ENCODE measurements around the gene ZBTB7C.

Gene ZBTB7C

DNA sequence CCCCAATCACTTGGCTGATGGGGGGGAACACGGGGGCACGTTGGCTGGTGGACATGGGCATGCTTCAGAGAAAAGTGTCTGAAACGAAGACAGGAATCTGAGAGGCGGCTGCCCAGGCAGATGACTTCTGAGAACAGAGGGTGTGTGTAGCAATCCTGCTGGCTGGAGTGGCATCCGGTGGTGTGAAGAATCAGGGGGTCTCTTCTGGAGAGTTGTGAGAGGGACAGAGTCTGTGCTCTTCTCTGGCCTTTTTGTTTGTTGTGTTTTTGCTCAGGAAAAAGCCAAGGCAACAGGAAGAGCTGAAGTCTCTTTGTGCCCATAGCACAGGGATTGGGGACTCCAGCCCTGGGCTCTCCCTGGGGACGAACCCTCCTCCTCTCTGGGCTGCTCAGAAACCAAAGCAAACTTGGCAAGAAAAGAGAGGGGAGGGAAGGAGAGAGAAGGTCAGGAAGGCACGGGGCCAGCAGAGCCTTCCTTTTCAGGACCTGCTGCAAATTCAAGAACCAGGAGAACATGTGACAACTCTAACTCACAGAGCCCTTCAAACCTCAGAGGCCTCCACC, 381.7 kb downstream of the ZBTB7C start:
- TF ChIP-seq, protein P1, sequence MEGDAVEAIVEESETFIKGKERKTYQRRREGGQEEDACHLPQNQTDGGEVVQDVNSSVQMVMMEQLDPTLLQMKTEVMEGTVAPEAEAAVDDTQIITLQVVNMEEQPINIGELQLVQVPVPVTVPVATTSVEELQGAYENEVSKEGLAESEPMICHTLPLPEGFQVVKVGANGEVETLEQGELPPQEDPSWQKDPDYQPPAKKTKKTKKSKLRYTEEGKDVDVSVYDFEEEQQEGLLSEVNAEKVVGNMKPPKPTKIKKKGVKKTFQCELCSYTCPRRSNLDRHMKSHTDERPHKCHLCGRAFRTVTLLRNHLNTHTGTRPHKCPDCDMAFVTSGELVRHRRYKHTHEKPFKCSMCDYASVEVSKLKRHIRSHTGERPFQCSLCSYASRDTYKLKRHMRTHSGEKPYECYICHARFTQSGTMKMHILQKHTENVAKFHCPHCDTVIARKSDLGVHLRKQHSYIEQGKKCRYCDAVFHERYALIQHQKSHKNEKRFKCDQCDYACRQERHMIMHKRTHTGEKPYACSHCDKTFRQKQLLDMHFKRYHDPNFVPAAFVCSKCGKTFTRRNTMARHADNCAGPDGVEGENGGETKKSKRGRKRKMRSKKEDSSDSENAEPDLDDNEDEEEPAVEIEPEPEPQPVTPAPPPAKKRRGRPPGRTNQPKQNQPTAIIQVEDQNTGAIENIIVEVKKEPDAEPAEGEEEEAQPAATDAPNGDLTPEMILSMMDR (conservative IDR thresholded peaks at IDR 0.05) = no peak
- no peak for TF ChIP-seq ZFX (IDR thresholded peaks at IDR 0.05)
- H3K27ac ChIP-seq = no peak overlapping the region

DNA sequence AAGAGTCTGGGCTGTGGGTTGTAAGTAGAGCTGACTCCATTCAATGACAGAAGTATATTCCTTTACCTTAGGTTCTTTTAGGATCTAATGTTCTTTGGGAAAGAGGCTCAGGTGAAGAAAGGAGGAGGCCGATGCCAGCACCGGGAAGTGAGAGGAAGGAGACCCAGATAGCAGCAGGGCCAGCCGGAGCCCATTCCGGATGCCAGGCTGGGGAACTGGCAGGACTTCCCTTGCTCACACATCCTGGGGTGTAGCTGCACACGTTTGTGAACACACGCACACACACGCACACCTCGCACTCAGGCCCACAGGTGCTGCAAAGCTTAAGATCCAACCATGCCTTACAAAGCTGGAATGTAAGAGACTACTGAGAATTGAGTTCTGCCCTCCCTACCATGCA, 383.0 kb downstream of the ZBTB7C start:
- TF ChIP-seq, protein P1 (conservative IDR thresholded peaks at IDR 0.05) = no peak
- no peak for TF ChIP-seq ZFX (IDR thresholded peaks at IDR 0.05)
- H3K27ac ChIP-seq = no peak overlapping the region

DNA sequence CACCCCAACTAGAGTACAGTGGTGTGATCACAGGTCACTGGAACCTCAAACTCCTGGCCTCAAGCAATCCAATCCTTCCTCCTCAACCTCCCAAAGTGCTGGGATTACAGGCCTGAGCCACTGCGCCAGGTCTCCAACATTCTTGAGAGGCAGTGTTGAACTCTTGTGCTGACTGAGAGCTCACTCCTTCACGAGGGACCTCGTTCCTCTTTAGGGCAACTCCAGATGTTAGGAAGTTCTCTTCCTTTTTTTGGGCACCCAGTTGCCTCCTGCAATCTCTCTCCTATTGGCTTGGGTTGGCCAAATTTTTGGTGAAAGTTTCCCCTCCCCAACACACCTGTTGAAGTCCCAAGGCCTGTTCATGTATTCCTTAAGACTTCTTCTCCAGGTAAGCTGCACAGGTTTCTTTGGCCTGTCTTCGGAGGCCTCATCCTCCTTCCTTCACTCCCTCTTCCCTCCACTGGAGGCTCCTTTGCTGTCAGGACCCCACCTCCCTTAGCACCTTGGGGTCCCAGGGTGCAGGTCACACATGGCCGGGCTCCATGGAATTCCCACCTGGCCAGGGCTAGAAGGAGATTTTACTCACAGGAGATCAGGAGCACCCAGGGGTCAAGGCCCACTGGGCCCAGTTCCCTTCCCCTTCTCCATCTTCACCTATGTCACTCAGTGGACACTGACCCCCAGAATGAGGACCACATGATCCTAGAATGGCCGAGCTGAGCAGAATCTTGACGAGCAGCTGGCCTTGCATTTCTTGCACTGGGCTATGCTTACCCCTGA, 384.1 kb downstream of the ZBTB7C start:
- H3K27ac ChIP-seq = no peak overlapping the region
- TF ChIP-seq, protein P1 (conservative IDR thresholded peaks at IDR 0.05) = no peak
- no peak for TF ChIP-seq ZFX (IDR thresholded peaks at IDR 0.05)

DNA sequence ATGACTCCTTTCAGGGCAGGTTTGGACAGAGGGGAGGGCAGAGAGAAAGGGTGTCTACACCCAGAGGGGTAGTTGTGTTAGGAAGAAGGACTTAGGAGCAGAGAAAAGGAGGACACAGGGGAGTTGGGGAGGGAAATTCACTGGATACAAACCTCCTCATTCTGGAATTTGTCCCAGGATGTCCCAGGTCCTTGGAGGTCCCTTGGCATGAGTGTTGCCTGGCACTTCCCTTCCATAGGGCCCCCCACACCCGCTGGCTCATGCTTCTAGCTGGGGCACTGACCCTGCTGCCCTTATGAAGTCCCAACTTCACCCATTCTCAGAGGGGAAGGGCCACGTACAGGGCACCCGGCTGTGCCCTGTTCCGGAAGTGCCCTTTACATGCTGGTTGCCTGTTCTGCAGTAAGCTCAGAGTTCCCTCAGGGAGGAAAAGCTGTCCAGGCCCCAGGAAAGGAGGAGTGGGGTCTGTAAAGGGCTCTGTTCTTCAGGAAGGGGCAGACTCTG, 385.1 kb downstream of the ZBTB7C start:
- TF ChIP-seq ZFX (IDR thresholded peaks at IDR 0.05) = no peak
- TF ChIP-seq, protein P1 (conservative IDR thresholded peaks at IDR 0.05) = peak; percentile 28
- no peak overlapping the region for H3K27ac ChIP-seq

DNA sequence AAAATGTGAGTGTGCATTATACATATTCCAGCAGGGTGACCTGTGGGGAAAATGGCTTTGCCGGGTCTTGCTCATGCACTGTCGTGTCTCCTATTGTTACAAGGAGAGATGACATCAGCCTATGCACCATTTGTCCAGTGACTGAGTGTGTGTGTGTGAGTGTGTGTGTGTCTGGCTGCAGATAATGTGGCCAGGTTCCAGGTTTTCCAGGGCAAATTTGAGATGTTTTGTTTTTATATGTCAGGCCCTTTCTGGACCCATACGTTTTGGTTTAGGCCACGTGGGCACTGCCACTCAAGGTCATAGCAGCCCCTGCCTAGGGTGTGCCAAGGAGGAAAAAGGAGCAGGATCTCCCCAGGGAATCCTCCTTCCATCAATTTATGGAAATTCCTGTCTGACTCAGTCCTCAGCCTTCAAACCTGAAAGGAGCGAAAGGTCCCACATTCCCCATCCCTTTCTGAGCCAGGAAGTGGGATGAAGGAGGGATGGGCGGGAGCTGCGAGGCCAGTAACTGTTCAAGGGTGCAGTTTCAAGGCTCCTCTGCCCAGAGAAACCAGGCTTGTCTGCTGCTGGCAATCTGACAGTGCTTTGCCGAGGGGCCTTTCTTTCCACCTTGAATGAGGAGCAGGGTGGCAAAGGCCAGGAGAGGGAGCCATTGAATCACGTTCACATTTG, 385.7 kb downstream of the ZBTB7C start:
- no peak for TF ChIP-seq ZFX (IDR thresholded peaks at IDR 0.05)
- TF ChIP-seq, protein P1 (conservative IDR thresholded peaks at IDR 0.05) = peak; percentile 66

DNA sequence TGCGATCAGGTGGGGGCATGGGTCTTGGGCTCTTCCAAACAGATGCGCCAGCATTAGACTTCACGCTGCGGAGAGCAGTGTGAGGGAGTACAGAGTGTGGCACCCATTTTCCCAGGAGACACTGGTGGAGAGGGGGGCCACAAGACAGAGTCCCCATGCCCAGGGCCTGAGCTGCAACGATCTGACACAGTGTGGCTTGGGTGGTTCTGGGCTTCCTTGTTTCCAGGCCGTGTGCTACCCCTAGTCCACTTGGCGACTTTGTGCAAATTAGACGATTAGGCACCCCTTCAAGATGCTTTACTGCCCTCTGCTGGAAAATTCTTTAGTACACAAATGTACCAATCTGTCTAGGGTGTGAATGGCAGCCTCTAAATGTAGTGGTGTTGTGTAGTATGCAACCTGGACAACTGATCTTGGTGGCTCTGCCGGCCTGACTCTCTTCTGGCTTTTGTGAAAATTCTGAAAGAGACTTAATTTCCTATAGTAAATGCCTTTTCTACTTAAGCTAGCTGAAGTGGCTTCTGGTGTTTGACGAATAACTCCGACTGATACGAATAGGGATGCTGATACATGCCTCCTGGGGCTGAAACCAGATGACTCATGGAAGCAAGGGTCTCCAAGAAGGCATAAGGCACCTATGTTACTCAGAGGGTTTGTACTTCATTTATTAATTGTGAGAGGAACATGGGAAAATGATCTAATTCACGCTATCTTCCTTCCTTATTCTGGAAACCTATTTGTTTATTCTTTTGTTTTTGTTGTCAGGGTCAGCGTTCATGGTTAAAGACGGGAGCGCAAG, 386.5 kb downstream of the ZBTB7C start:
- no peak overlapping the region for H3K27ac ChIP-seq
- TF ChIP-seq, protein P1 (conservative IDR thresholded peaks at IDR 0.05) = peak; percentile 67
- TF ChIP-seq ZFX (IDR thresholded peaks at IDR 0.05) = no peak

More for the DNA sequence above, 385.7 kb downstream of the ZBTB7C start:
- no peak overlapping the region for H3K27ac ChIP-seq
